NB4 (cell line): ENCODE results near the gene CD164L2.

Source experiments
- DNase-seq: peaks from one replicate; pipeline ENCODE4 v3.0.0; 2010; ENCODE audit warnings: low read depth
- H3K4me3 ChIP-seq: one replicate; pipeline ENCODE4 v1.5.1; 2011; ENCODE audit warnings: mild to moderate bottlenecking, low read depth, low read length, moderate library complexity
- MYC ChIP-seq: IDR thresholded peaks from 2 replicates; pipeline ENCODE4 v1.6.1; 2011; ENCODE audit warnings: low read depth, low read length
- POLR2A ChIP-seq: IDR thresholded peaks from 2 replicates; pipeline ENCODE4 v1.6.1; 2011; ENCODE audit warnings: mild to moderate bottlenecking; ENCODE audit not compliant: insufficient read length; ENCODE audit errors: extremely low read depth
- TF ChIP-seq, protein P1 (sequence below): IDR thresholded peaks from 2 replicates; pipeline ENCODE4 v1.6.1; 2011; ENCODE audit warnings: low read depth, low read length
- TF ChIP-seq, protein P2 (sequence below): IDR thresholded peaks from one replicate; pipeline ENCODE4 v1.5.1; 2012; ENCODE audit warnings: low read depth, low read length

Gene CD164L2

DNA sequence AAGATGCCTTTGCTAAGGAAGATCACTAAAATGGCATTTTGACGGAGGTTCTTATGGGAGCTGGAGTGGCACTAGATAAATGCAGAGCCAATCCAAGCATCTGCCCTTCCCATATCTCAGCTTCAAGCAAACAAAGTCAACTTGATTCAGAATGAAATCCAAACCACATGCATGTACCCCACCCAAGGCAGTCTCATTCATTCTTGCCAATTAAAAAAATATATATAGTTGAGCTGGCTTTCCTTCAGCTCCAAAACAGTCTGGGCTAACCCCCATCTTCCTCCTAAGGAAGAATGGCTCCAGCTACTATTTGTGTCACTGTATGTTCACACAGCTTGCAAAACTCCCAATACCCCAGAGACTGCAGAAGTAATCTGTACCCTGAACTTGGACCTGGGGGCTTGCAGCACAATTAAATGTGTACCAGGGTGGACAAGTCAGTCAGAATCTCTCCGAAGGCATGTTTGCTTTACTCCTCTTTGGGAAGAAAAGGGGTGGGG lies 44.7 kb upstream of the CD164L2 start:
- no peak overlapping the region for H3K4me3 ChIP-seq
- TF ChIP-seq, protein P1, sequence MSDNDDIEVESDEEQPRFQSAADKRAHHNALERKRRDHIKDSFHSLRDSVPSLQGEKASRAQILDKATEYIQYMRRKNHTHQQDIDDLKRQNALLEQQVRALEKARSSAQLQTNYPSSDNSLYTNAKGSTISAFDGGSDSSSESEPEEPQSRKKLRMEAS: no peak
- TF ChIP-seq MYC (no peak), POLR2A (no peak)
- TF ChIP-seq, protein P2, sequence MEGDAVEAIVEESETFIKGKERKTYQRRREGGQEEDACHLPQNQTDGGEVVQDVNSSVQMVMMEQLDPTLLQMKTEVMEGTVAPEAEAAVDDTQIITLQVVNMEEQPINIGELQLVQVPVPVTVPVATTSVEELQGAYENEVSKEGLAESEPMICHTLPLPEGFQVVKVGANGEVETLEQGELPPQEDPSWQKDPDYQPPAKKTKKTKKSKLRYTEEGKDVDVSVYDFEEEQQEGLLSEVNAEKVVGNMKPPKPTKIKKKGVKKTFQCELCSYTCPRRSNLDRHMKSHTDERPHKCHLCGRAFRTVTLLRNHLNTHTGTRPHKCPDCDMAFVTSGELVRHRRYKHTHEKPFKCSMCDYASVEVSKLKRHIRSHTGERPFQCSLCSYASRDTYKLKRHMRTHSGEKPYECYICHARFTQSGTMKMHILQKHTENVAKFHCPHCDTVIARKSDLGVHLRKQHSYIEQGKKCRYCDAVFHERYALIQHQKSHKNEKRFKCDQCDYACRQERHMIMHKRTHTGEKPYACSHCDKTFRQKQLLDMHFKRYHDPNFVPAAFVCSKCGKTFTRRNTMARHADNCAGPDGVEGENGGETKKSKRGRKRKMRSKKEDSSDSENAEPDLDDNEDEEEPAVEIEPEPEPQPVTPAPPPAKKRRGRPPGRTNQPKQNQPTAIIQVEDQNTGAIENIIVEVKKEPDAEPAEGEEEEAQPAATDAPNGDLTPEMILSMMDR: no peak
- DNase-seq: no peak

DNA sequence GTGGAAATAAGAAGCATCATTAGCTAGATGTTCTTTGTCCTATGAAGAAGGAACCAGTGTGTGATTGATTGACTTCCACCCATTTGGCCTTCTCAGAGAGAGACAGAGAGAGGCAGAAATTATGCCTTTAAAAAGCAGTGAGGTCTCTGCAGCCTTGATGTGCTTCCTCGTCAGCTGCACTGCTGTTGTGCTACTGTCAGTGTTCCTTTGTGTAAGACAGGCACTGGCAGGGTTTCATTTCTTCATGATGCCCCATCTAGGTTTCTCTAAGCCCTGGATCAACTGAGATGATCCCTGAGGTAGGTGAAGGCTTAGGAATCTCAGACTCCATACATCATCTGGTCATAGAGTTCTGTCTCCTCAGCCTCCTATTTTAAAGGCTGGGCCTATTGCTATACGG lies 44.2 kb upstream of the CD164L2 start:
- TF ChIP-seq, protein P2: no peak
- no peak for TF ChIP-seq POLR2A
- no peak for TF ChIP-seq MYC
- TF ChIP-seq, protein P1: no peak
- DNase-seq: no peak
- no peak overlapping the region for H3K4me3 ChIP-seq

DNA sequence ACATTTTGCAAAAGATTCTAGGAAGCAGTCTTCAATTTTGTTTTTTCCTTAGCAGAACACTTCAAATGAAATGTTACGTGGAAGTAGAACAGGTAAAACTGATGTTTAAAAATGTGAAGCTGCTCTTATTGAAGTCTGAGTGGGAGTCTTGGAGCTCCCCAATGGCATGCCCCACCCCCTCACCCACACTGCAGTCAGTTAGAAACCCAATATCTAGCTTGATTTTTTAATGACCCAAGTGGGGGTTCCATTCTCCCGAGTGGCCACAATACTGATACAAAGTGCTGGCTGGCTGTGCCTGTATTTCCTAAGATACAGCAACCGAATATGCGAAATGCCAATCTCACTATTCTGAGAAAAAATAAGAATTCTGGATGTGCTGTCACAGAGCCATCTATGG lies 40.6 kb upstream of the CD164L2 start:
- DNase-seq: no peak
- no peak overlapping the region for H3K4me3 ChIP-seq
- no peak for TF ChIP-seq MYC
- TF ChIP-seq, protein P1: no peak
- no peak for TF ChIP-seq POLR2A
- TF ChIP-seq, protein P2: no peak

DNA sequence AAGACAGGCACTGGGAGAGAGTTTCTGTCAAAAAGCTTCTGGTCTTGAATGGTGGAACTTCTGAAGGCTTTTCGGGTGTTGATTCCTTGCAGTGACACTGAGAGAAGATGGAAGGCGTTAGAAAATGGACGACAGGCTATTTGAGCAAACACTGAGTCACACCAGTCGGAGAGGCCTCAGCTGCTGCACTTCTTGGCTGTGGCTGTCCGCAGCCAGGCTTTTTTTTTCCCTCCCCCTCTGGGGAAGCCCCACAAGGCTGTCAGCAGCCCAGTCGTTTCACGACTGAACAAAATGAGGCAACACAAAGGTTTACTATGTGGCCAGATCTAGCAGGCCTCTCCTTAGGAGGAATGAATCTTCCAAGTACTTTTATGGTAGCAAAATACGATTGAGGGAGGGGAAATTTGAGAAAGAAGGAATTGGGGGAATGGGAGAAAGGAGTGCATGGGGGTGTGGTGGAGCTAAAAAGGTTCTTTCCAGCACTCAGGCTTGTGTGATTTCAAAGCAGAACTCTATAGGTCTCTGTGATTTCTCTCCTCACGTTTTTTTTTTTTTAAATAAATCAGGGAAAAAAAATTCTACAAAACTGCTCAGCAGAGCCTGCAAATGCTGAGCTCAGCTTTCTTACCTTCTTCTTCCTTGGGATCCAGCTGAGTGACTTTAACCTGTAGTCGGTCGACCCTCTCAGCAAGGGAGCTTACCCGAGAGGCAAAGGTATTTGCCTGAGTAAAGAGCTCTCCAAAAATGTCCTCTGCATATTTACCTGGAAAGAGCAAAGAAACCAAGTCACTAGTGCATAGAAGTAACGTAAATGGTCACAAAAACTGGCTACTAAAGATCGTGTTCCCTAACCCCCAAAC lies 35.4 kb upstream of the CD164L2 start:
- TF ChIP-seq POLR2A: no peak
- TF ChIP-seq, protein P1: no peak
- TF ChIP-seq, protein P2: no peak
- no peak for TF ChIP-seq MYC
- peak; percentile 92 for DNase-seq
- H3K4me3 ChIP-seq: no peak overlapping the region

DNA sequence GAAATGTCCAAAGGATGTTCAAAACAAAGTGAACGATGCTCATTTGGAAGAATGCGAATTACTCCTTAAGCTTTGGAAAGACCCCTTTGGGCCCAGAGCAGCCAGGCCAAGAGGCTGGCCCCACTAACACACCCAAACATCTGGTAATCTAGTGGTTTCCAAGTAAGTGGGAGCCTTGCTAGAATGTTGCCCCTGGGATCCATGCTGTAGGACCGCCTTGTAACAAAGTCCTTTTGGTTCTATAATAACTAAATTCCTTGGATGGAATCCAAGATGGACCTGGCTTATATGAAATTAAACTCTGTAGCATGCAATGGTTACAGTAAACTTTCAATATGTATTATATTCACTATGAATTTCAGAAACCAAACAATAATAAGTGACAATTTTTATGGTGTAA lies 34.6 kb upstream of the CD164L2 start:
- H3K4me3 ChIP-seq: no peak overlapping the region
- TF ChIP-seq POLR2A (no peak), MYC (no peak)
- TF ChIP-seq, protein P2: no peak
- TF ChIP-seq, protein P1: no peak
- no peak for DNase-seq
